Panc1 (cell line): ENCODE results near the gene PHKB.

Source experiments
- CTCF ChIP-seq: fragments of 450-650 bp; IDR thresholded peaks from 2 replicates; pipeline ENCODE4 v1.5.1; 2017; ENCODE audit warnings: mild to moderate bottlenecking
- REST ChIP-seq, 2 experiments: IDR thresholded peaks; 2 replicates each; pipeline ENCODE4 v1.6.1; 2011 to 2012; ENCODE audit warnings: low read depth in 2 of 2, control low read depth in 1 of 2, low read length in 1 of 2, mild to moderate bottlenecking in 1 of 2, moderate library complexity in 1 of 2; ENCODE audit not compliant: insufficient read depth in 1 of 2

GRCh38 chr16:47483616-47484015 is 22.5 kb downstream of the PHKB start:
- TF ChIP-seq REST (IDR thresholded peaks at IDR 0.05; ENCODE audit: insufficient read depth in 1 of 2, low read depth in 2 of 2, low read length in 1 of 2) (no peak), CTCF (no peak)
